Skeletal muscle tissue (tissue), 4 donors: Measurements from ENCODE around the gene FMN2. TPM values are rescaled to one million over a fixed set of nuclear protein-coding genes. Genes with fewer than 3 reads are reported as not detected.

ENCODE experiments used
- H3K27ac ChIP-seq: one replicate; pipeline ENCODE4 v1.7.0; 2013; ENCODE audit warnings: mild to moderate bottlenecking, low read depth, low read length, inconsistent platforms
- H3K27me3 ChIP-seq, 3 donors: one replicate each; pipeline ENCODE4 v1.7.0; 2013; ENCODE audit warnings: low read length in 3 of 3; ENCODE audit not compliant: control insufficient read depth in 3 of 3, insufficient read depth in 3 of 3
- H3K36me3 ChIP-seq, 3 donors: one replicate each; pipeline ENCODE4 v1.7.0; 2013; ENCODE audit warnings: low read length in 3 of 3; ENCODE audit not compliant: control insufficient read depth in 3 of 3, insufficient read depth in 3 of 3
- H3K4me1 ChIP-seq, 3 donors: one replicate each; pipeline ENCODE4 v1.7.0; 2013; ENCODE audit warnings: low read length in 3 of 3, mild to moderate bottlenecking in 3 of 3; ENCODE audit not compliant: control insufficient read depth in 3 of 3, insufficient read depth in 3 of 3
- H3K4me3 ChIP-seq, 3 donors: one replicate each; pipeline ENCODE4 v1.7.0; 2013; ENCODE audit warnings: low read length in 3 of 3
- H3K9ac ChIP-seq, 3 donors: one replicate each; pipeline ENCODE4 v1.7.0; 2013; ENCODE audit warnings: low read length in 3 of 3, mild to moderate bottlenecking in 3 of 3, moderate library complexity in 2 of 3, low read depth in 1 of 3
- H3K9me3 ChIP-seq, 3 donors: one replicate each; pipeline ENCODE4 v1.7.0; 2013; ENCODE audit warnings: low read length in 3 of 3; ENCODE audit not compliant: control insufficient read depth in 3 of 3
- total RNA-seq: library from RNA; depleted of rRNA; stranded (reverse); fragments of >200 nt; gene quantifications from one replicate; pipeline ENCODE4 v1.2.3, GENCODE V29; 2014
- donor health status: Osteomylitis.

Gene FMN2
- total RNA-seq, 1 donor from 2014 or later, result 2.1 TPM

GRCh38 chr1:240074422-240074821 is 17.3 kb upstream of the FMN2 start:
- Histone ChIP-seq H3K27ac (no peak overlapping the region), H3K4me1 (no peaks in the 10 kb centered on the region), H3K9me3 (no peaks in the 10 kb centered on the region), H3K27me3 (no peaks in the 10 kb centered on the region), H3K36me3 (no peaks in the 10 kb centered on the region), H3K4me3 (no peak overlapping the region), H3K9ac (no peak overlapping the region)

- H3K27ac ChIP-seq, result no peak overlapping the region
- H3K9ac ChIP-seq, result no peak overlapping the region
- no peaks in the 10 kb centered on the region for H3K4me1 ChIP-seq
- H3K9me3 ChIP-seq, result no peaks in the 10 kb centered on the region
- H3K36me3 ChIP-seq, result no peaks in the 10 kb centered on the region
- H3K4me3 ChIP-seq, result no peak overlapping the region
- H3K27me3 ChIP-seq, result no peaks in the 10 kb centered on the region
These were observed 16.8 kb upstream of the FMN2 start for GRCh38 chr1:240074908-240075307.

GRCh38 chr1:240084337-240084736 is 7.3 kb upstream of the FMN2 start:
- no peaks in the 10 kb centered on the region for H3K4me1 ChIP-seq
- H3K27me3 ChIP-seq, result peaks cover 0 to 6% (median 0%) of the 10 kb centered on the region in 3 donors
- H3K4me3 ChIP-seq, result no peak overlapping the region
- H3K27ac ChIP-seq, result no peak overlapping the region
- no peak overlapping the region for H3K9ac ChIP-seq
- H3K36me3 ChIP-seq, result no peaks in the 10 kb centered on the region
- no peaks in the 10 kb centered on the region for H3K9me3 ChIP-seq

- no peaks in the 10 kb centered on the region for H3K4me1 ChIP-seq
- H3K27me3 ChIP-seq, result peaks cover 0 to 6% (median 0%) of the 10 kb centered on the region in 3 donors
- H3K4me3 ChIP-seq, result no peak overlapping the region
- H3K9ac ChIP-seq, result no peak overlapping the region
- no peaks in the 10 kb centered on the region for H3K36me3 ChIP-seq
- H3K27ac ChIP-seq, result no peak overlapping the region
- H3K9me3 ChIP-seq, result no peaks in the 10 kb centered on the region
These were observed 6.9 kb upstream of the FMN2 start for GRCh38 chr1:240084749-240085148.

- Histone ChIP-seq H3K36me3 (no peaks in the 10 kb centered on the region), H3K27ac (no peak overlapping the region), H3K27me3 (peaks cover 4 to 10% (median 5%) of the 10 kb centered on the region in 3 donors), H3K4me3 (no peak overlapping the region), H3K9ac (no peak overlapping the region), H3K4me1 (no peaks in the 10 kb centered on the region), H3K9me3 (no peaks in the 10 kb centered on the region)
These were observed 5.0 kb upstream of the FMN2 start for GRCh38 chr1:240086726-240087125.

- H3K36me3 ChIP-seq, result no peaks in the 10 kb centered on the region
- H3K27ac ChIP-seq, result no peak overlapping the region
- H3K9me3 ChIP-seq, result no peaks in the 10 kb centered on the region
- no peak overlapping the region for H3K9ac ChIP-seq
- peaks cover 20 to 36% (median 25%) of the 10 kb centered on the region in 3 donors for H3K27me3 ChIP-seq
- no peak overlapping the region for H3K4me3 ChIP-seq
- peaks cover 0 to 5% (median 0%) of the 10 kb centered on the region in 3 donors for H3K4me1 ChIP-seq
These were observed 1.7 kb upstream of the FMN2 start for GRCh38 chr1:240090014-240090413.

GRCh38 chr1:240090957-240091600 is 604 bp upstream of the FMN2 start:
- no peak overlapping the region for H3K4me3 ChIP-seq
- H3K27ac ChIP-seq, result no peak overlapping the region
- no peaks in the 10 kb centered on the region for H3K9me3 ChIP-seq
- peaks cover 20 to 40% (median 25%) of the 10 kb centered on the region in 3 donors for H3K27me3 ChIP-seq
- no peaks in the 10 kb centered on the region for H3K36me3 ChIP-seq
- H3K4me1 ChIP-seq, result peaks cover 0 to 5% (median 0%) of the 10 kb centered on the region in 3 donors
- no peak overlapping the region for H3K9ac ChIP-seq

GRCh38 chr1:240092301-240093119 is 827 bp downstream of the FMN2 start:
- Histone ChIP-seq H3K27ac (no peak overlapping the region), H3K4me1 (peaks cover 0 to 5% (median 0%) of the 10 kb centered on the region in 3 donors), H3K27me3 (peaks cover 20 to 37% (median 25%) of the 10 kb centered on the region in 3 donors), H3K36me3 (no peaks in the 10 kb centered on the region), H3K9me3 (no peaks in the 10 kb centered on the region), H3K9ac (no peak overlapping the region), H3K4me3 (peak overlapping the region in 2 of 3 donors; percentile 22 to 36)

- H3K27me3 ChIP-seq, result peaks cover 20 to 37% (median 25%) of the 10 kb centered on the region in 3 donors
- no peaks in the 10 kb centered on the region for H3K36me3 ChIP-seq
- no peak overlapping the region for H3K27ac ChIP-seq
- no peaks in the 10 kb centered on the region for H3K9me3 ChIP-seq
- no peak overlapping the region for H3K4me3 ChIP-seq
- H3K4me1 ChIP-seq, result peaks cover 0 to 5% (median 0%) of the 10 kb centered on the region in 3 donors
- H3K9ac ChIP-seq, result no peak overlapping the region
These were observed 1.7 kb downstream of the FMN2 start for GRCh38 chr1:240093120-240093961.
